K562 (cell line): ENCODE data around the gene C1QA. TPM values are rescaled to one million over a fixed set of nuclear protein-coding genes. Genes with fewer than 3 reads are reported as not detected.

Experiments
- ATAC-seq: fragments of 200-7000 bp; cut with Tn5 transposase; 3 replicates; pipeline ENCODE4 v1.9.1; 2020; ENCODE audit warnings: moderate library complexity
- BruUV-seq: library from RNA; stranded (reverse); fragments of 400-500 nt; replicated peaks from 2 replicates; lab custom pipeline; 2021; lab: Mats Ljungman, UMichigan
- CTCF ChIA-PET: fragments of 300-600 bp; formaldehyde crosslinking; extraction: SDS; loops from one replicate; lab custom pipeline; 2021; ENCODE audit warnings: low intra/inter-chr PET ratio; lab: Yijun Ruan, JAX
- POLR2A ChIA-PET: fragments of 300-600, 350-650 bp; sonication (Branson Sonifier 250); formaldehyde crosslinking; extraction: SDS; loops from one replicate; lab custom pipeline; 2021; ENCODE audit warnings: antibody characterized with exemption, inconsistent platforms; lab: Yijun Ruan, JAX
- DNase-seq, 4 experiments: peaks; one replicate each; pipeline versions ENCODE4 v3.0.0 to v3.0.0-alpha.2; 2011 to 2018; ENCODE audit warnings: low spot score in 3 of 4, mixed read lengths in 3 of 4; ENCODE audit errors: extremely low read depth in 1 of 4
- FAIRE-seq: peaks from 2 replicates; lab custom pipeline; 2011; peaks lifted over from hg19 to GRCh38; lab: Jason Lieb, UNC
- H2AFZ ChIP-seq: 2 replicates; pipeline ENCODE4 v1.6.0; 2011; ENCODE audit warnings: low read depth, low read length, control low read depth, inconsistent platforms
- H3K27ac ChIP-seq: fragments of 200-600 bp; 3 replicates; pipeline ENCODE4 v1.8.0; 2011; ENCODE audit warnings: low read depth, mild to moderate bottlenecking, control low read depth, inconsistent platforms, low read length, moderate library complexity, mixed read lengths; ENCODE audit errors: extremely low read depth
- H3K27me3 ChIP-seq, 2 experiments: fragments of 300-600 bp in 1 of 2; 2 replicates in 1 of 2; 3 replicates in 1 of 2; pipeline versions ENCODE4 v1.6.0 to v1.8.0; 2011; ENCODE audit warnings: inconsistent platforms in 2 of 2, low read length in 2 of 2, mild to moderate bottlenecking in 1 of 2, mixed read lengths in 1 of 2, moderate library complexity in 1 of 2; ENCODE audit not compliant: control insufficient read depth in 2 of 2, insufficient read depth in 2 of 2
- H3K36me3 ChIP-seq: fragments of 300-600 bp; 3 replicates; pipeline ENCODE4 v1.8.0; 2011; ENCODE audit warnings: mild to moderate bottlenecking, low read length, inconsistent platforms; ENCODE audit not compliant: control insufficient read depth, insufficient read depth
- H3K4me1 ChIP-seq, 2 experiments: fragments of 200-600 bp in 1 of 2; replicated peaks in 1 of 2; 2 replicates in 1 of 2; 3 replicates in 1 of 2; pipeline versions ENCODE4 v1.5.1 to v1.8.0; 2011; ENCODE audit warnings: inconsistent platforms in 2 of 2, low read length in 2 of 2, mild to moderate bottlenecking in 1 of 2, mixed read lengths in 1 of 2, moderate library complexity in 1 of 2; ENCODE audit not compliant: control insufficient read depth in 2 of 2, insufficient read depth in 2 of 2
- H3K4me2 ChIP-seq: 2 replicates; pipeline ENCODE4 v1.6.1; 2011; ENCODE audit warnings: low read length, control low read depth, inconsistent platforms, mixed read lengths; ENCODE audit not compliant: insufficient read depth
- H3K4me3 ChIP-seq: fragments of 200-600 bp; sonication (generic), shearing (Covaris generic); 2 replicates; pipeline ENCODE4 v1.5.1; 2016; ENCODE audit warnings: control low read depth, inconsistent platforms
- H3K79me2 ChIP-seq: fragments of 200-600 bp; 3 replicates; pipeline ENCODE4 v1.8.0; 2011; ENCODE audit warnings: low read length, inconsistent platforms; ENCODE audit not compliant: control insufficient read depth, insufficient read depth
- H3K9ac ChIP-seq, 2 experiments: 2 replicates each; pipeline versions ENCODE4 v1.6.0 to v1.6.1; 2011; ENCODE audit warnings: low read depth in 2 of 2, low read length in 2 of 2, control low read depth in 1 of 2, inconsistent platforms in 1 of 2, mild to moderate bottlenecking in 1 of 2, mixed read lengths in 1 of 2; ENCODE audit not compliant: insufficient read depth in 1 of 2
- H3K9me1 ChIP-seq: one replicate; pipeline ENCODE4 v1.6.0; 2011; ENCODE audit warnings: inconsistent platforms, mild to moderate bottlenecking, low read length, moderate library complexity; ENCODE audit not compliant: control insufficient read depth, insufficient read depth
- H3K9me3 ChIP-seq: replicated peaks from 2 replicates; pipeline ENCODE4 v1.5.1; 2011; ENCODE audit warnings: low read depth, low read length, inconsistent platforms; ENCODE audit not compliant: control insufficient read depth, insufficient read depth
- H4K20me1 ChIP-seq: replicated peaks from 2 replicates; pipeline ENCODE4 v1.6.1; 2011; ENCODE audit warnings: low read length, inconsistent platforms, mixed read lengths; ENCODE audit not compliant: control insufficient read depth, insufficient read depth
- BCOR ChIP-seq: fragments of 450-650 bp; IDR thresholded peaks from 2 replicates; pipeline ENCODE4 v1.6.1; 2016
- CBFB ChIP-seq: sonication (generic); formaldehyde crosslinking; IDR thresholded peaks from 2 replicates; pipeline ENCODE4 v1.4.0; 2020; ENCODE audit warnings: mild to moderate bottlenecking, missing genetic modification reagents
- DMBX1 ChIP-seq: fragments of 250-450 bp; sonication (Bioruptor Pico); IDR thresholded peaks from 2 replicates; pipeline ENCODE4 v1.8.0; 2022; ENCODE audit warnings: inconsistent platforms, mild to moderate bottlenecking, moderate library complexity, borderline replicate concordance
- E2F3 ChIP-seq: fragments of 250-450 bp; sonication (Bioruptor Pico); IDR thresholded peaks from 2 replicates; pipeline ENCODE4 v1.4.0; 2020; ENCODE audit warnings: mild to moderate bottlenecking
- E2F4 ChIP-seq: sonication (generic); formaldehyde crosslinking; IDR thresholded peaks from 2 replicates; pipeline ENCODE4 v1.8.0; 2022; ENCODE audit warnings: mild to moderate bottlenecking, low read depth, missing genetic modification reagents
- EZH2 ChIP-seq: IDR thresholded peaks from 2 replicates; pipeline ENCODE4 v1.6.1; 2012; ENCODE audit warnings: low read depth, mild to moderate bottlenecking, inconsistent platforms, low read length, borderline replicate concordance
- KDM5B ChIP-seq: fragments of 200-600 bp; sonication (generic); IDR thresholded peaks from 2 replicates; pipeline ENCODE4 v1.6.1; 2012; ENCODE audit warnings: low read depth, mild to moderate bottlenecking, moderate library complexity, low read length, control low read depth, inconsistent platforms; ENCODE audit not compliant: insufficient replicate concordance
- MITF ChIP-seq: IDR thresholded peaks from 2 replicates; pipeline ENCODE4 v1.6.1; 2014; ENCODE audit warnings: antibody characterized with exemption
- PTRF ChIP-seq: fragments of 450-650 bp; IDR thresholded peaks from 2 replicates; pipeline ENCODE4 v1.6.1; 2016; ENCODE audit warnings: mild to moderate bottlenecking, missing genetic modification characterization, missing compliant biosample characterization
- RAD21 ChIP-seq, 2 experiments: fragments of 250-450 bp in 1 of 2; fragments of 450-650 bp in 1 of 2; sonication (Bioruptor Pico) in 1 of 2; formaldehyde crosslinking in 1 of 2; IDR thresholded peaks in 1 of 2; conservative IDR thresholded peaks in 1 of 2; 2 replicates each; pipeline versions ENCODE4 v1.4.0 to v1.8.0; 2020 to 2022; ENCODE audit warnings: mild to moderate bottlenecking in 2 of 2, moderate library complexity in 1 of 2
- RBM25 ChIP-seq: fragments of 200-400 bp; formaldehyde crosslinking; IDR thresholded peaks from 2 replicates; pipeline ENCODE4 v1.6.1; 2018; ENCODE audit warnings: low read length, low read depth, moderate library complexity; ENCODE audit not compliant: severe bottlenecking
- SIN3A ChIP-seq, 2 experiments: fragments of 150-350 bp in 1 of 2; IDR thresholded peaks; 2 replicates each; pipeline ENCODE4 v1.6.1; 2011 to 2016; ENCODE audit warnings: borderline replicate concordance in 2 of 2, low read depth in 2 of 2, low read length in 2 of 2, mild to moderate bottlenecking in 2 of 2, moderate library complexity in 2 of 2; ENCODE audit not compliant: control insufficient read depth in 1 of 2
- TRIM28 ChIP-seq: fragments of 450-650 bp; IDR thresholded peaks from 2 replicates; pipeline ENCODE4 v1.6.1; 2017
- WGBS: fragments of 100-300 bp; shearing (Covaris generic); methylation state at CpG from one replicate; pipeline ENCODE4 v1.1.6; 2016; ENCODE audit warnings: low coverage, mixed read lengths; ENCODE audit not compliant: insufficient coverage; ENCODE audit errors: missing lambda C conversion rate; 5-methylcytosine and 5-hydroxymethylcytosine counted together
- in situ Hi-C: fragments of 300-500 bp; cut with MboI; formaldehyde crosslinking; loops from 4 replicates; pipeline ENCODE4 v1.15.0; 2018; ENCODE audit warnings: inconsistent platforms, mixed read lengths
- intact Hi-C: fragments of 100-400 bp; cut with micrococcal nuclease; formaldehyde crosslinking; loops from 2 replicates; pipeline ENCODE4 v1.14.2; 2022
- polyA plus RNA-seq, 8 experiments: library from polyadenylated mRNA; depleted of rRNA in 4 of 8; stranded (reverse) in 5 of 8; unstranded in 3 of 8; fragments of >200 nt; fragmentation: Nextera tagmentation in 2 of 8; fragmentation: Illumina TruSeq in 1 of 8; extraction: Ambion mirVana in 2 of 8; extraction: Trizol in 1 of 8; gene quantifications; 2 replicates each; pipeline versions ENCODE4 v1.2.1 to v1.2.3, GENCODE V29; 2011 to 2014; ENCODE audit warnings: inconsistent platforms in 1 of 8, missing spikeins in 1 of 8
- total RNA-seq, 7 experiments: library from RNA; depleted of rRNA in 6 of 7; stranded (reverse); fragments of >200 nt in 6 of 7; fragmentation: Illumina TruSeq in 2 of 7; extraction: Trizol in 2 of 7; gene quantifications; 2 replicates each; pipeline versions ENCODE4 v1.2.1 to v1.2.3, GENCODE V29; 2011 to 2021; ENCODE audit warnings: low replicate concordance in 1 of 7

Gene C1QA
- total and polyA plus RNA-seq, 9 of the 15 experiments (the other 6 are each of a cell fraction or from before 2014, with no cell fraction given), result 0.71 TPM; not detected in 8

- FAIRE-seq (no peak), ATAC-seq (no peak), DNase-seq (no peak)
- ChIA-PET CTCF (no interaction called here), POLR2A (interaction anchor here (0.6 to 1.3 kb wide), 4 partner anchors 10 to 110 kb away, joined by 4 to 5 read pairs (median 4); no protein-coding TSS in a partner anchor)
- Histone ChIP-seq H3K4me3 (no peak overlapping the region), H3K27me3 (peaks cover 4 to 33% of the 10 kb centered on the region in 2 experiments; a peak in 3 of 5 replicates), H3K9ac (no peak overlapping the region), H3K9me3 (no peaks in the 10 kb centered on the region), H3K27ac (no peak overlapping the region), H3K36me3 (no peaks in the 10 kb centered on the region), H2AFZ (no peak overlapping the region), H3K4me1 (peaks cover 0 to 10% of the 10 kb centered on the region in 2 experiments; a peak in 3 of 5 replicates), H4K20me1 (peaks cover 21% of the 10 kb centered on the region; the same call in 1 of the 2 replicates), H3K79me2 (no peaks in the 10 kb centered on the region), H3K4me2 (no peak overlapping the region), H3K9me1 (no peaks in the 10 kb centered on the region)
- in situ Hi-C loops (no loop called here), intact Hi-C loops (no loop called here)
- TF ChIP-seq TRIM28 (no peak), RAD21 (CRISPR knock-in tag; conservative IDR thresholded peaks at IDR 0.05 in 1 of 2, IDR thresholded peaks at IDR 0.05 in 1 of 2) (peak in 1 of 2 experiments; percentile 14; a peak in 1 of 4 replicates)
- BruUV-seq, result no TSS peak
- 0% methylated on average over 6 of the region's 6 CpGs for WGBS
These were observed 499 bp downstream of the C1QA start for GRCh38 chr1:22636927-22637326.

GRCh38 chr1:22637907-22638445 is 1.5 kb downstream of the C1QA start:
- Histone ChIP-seq H4K20me1 (peaks cover 28% of the 10 kb centered on the region), H3K9me3 (no peaks in the 10 kb centered on the region), H3K9ac (no peak overlapping the region), H3K79me2 (no peaks in the 10 kb centered on the region), H3K27ac (no peak overlapping the region), H3K4me2 (no peak overlapping the region), H3K4me3 (no peak overlapping the region), H3K9me1 (no peaks in the 10 kb centered on the region), H2AFZ (no peak overlapping the region), H3K36me3 (no peaks in the 10 kb centered on the region), H3K27me3 (peaks cover 4 to 36% of the 10 kb centered on the region in 2 experiments; a peak in 3 of 5 replicates), H3K4me1 (peaks cover 0 to 10% of the 10 kb centered on the region in 2 experiments; a peak in 3 of 5 replicates)
- ChIA-PET POLR2A (no interaction called here), CTCF (no interaction called here)
- FAIRE-seq (no peak), ATAC-seq (no peak), DNase-seq (no peak)
- 5% methylated on average over 3 of the region's 3 CpGs for WGBS
- BruUV-seq, result no TSS peak
- intact Hi-C loops (no loop called here), in situ Hi-C loops (no loop called here)
- TF ChIP-seq DMBX1 (CRISPR knock-in tag), result no peak
- TF ChIP-seq KDM5B, result no peak
- TF ChIP-seq SIN3A (IDR thresholded peaks at IDR 0.05; ENCODE audit: borderline replicate concordance in 2 of 2, control insufficient read depth in 1 of 2, low read depth in 2 of 2, low read length in 2 of 2), result no peak
- TF ChIP-seq CBFB (CRISPR knock-in tag), result no peak
- TF ChIP-seq MITF, result no peak
- no peak for TF ChIP-seq EZH2
- no peak for TF ChIP-seq E2F4 (CRISPR knock-in tag)
- TF ChIP-seq PTRF (tag), result no peak
- TF ChIP-seq BCOR, result peak; percentile 77
- peak; percentile 64 for TF ChIP-seq RBM25
- TF ChIP-seq E2F3 (CRISPR knock-in tag), result no peak
